HG03108 (cell line): ENCODE results near the gene LGMN.
A peak's percentile ranks its signal among the peaks of the same experiment; 100 is the strongest.
"Not testable (repeated sequence)": the region's sequence is repeated elsewhere in the genome, so short reads cannot be mapped to it uniquely, and the experiment has no call there.

Experiments
- ATAC-seq: cut with Tn5 transposase; IDR thresholded peaks from one replicate; pipeline ENCODE4 v1.9.1; 2021; ENCODE audit warnings: moderate library complexity; ENCODE audit not compliant: unreplicated experiment

The LGMN gene

GRCh38 chr14:92729634-92730358, 18.6 kb downstream of the LGMN start:
- peak; percentile 63 for ATAC-seq

GRCh38 chr14:92728759-92729364, 19.6 kb downstream of the LGMN start:
- ATAC-seq, result peak; percentile 45

DNA sequence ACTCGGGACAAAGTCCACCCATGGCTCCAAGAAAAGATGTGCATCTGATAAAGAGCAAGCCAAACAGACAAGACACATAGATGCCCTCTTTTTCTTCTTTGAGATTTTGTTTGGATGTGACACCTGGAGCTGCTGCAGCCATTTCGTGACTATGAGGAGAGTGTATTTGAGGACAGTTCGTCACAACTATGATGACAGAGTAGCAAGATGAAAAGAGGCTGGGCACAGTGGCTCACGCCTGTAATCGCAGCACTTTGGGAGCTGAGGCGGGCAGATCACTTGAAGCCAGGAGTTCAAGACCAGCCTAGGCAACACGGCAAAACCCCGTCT, 21.5 kb downstream of the LGMN start:
- ATAC-seq, result no peak

DNA sequence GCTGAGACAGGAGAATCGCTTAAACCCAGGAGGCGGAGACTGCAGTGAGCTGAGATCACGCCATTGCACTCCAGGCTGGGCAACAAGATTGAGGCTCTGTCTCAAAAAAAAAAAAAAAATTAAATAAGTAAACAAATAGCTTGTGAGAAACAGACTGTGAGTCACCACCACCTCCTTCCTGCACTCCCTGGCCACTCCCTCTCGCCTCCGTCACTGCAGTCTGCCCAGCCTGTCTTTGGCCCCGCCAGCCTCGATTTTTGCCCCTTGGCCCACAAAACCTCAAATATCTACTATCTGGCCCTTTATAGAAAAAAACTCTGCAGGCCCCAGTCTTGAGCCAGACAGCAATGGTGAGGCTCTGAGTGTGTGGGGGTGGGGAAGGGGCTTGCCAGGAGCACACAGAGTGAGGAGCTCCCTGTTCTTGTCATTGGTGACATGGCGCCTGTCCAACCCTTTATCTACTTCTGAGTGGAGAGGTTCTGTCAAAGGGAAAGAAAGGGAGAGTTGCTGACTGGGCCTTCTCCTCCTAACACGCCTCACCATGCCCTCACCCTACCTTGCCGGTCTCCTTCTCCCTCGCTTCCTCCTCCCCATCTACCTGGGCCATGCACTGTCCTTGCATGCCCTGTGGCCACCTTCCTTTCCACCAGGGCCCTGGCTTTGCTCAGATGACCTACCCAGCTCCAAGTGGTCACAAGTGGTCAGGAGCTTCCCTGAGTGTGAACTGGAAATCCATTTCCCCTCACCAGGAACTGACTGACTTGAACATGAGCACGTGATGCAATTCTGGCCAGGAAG, 22.1 kb downstream of the LGMN start:
- no peak for ATAC-seq

DNA sequence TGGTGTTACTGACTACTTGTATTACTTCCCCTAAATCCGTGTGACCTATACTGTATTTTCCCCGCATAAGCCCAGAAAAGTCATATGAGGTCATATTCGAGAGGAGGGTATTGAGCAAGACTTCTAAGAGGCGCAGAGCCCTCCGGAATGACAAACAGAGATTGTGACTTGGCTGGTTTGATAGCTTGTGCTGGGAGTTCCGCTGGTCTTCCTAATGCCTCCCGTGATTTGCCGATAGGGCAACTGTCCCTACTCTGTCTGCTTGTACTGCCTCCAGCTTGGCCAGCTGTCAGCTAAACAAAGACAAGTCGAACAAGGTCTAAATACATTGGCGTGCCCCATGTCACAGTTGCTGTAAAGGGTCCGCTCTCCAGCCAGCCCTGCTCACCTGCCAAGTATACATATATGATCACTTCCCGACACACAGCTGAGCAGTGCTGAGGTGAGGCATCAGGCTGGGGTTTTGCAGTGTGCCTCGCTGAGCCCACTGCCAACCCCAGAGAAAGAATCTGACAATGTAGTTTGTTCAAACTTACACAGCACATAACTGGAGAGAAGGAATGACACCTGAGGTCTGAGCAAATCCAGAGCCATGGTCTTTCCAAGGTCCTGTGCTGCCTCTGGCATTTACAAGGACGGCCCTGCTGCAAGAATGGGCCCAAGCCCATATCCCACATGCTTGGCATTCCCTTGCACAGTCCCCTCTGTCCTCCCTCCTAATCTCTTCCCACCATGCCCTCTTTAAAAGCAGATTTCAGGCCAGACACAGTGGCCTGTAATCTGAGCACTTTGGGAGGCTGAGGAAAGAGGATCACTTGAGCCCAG, 23.7 kb downstream of the LGMN start:
- no peak for ATAC-seq

DNA sequence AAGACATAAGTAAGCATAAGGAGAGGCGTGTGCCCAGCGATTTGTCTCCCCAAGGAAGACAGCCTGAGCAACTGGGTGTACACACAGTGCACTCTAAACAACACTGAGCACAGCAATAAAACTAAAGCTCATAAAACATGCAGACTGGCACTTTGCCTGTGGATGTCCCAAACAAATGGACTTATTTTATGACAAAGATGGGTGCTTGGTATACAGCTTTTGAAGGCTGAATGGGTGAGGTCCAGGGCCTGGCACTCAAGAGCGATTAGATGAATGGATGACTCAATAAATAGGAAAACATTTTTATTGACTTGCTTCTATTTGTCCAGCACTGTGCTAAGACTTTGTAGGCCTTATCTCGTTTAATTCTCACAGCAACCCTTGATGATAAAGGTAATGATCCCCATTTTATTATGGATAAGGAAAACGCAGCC, 28.5 kb downstream of the LGMN start:
- ATAC-seq, result no peak

DNA sequence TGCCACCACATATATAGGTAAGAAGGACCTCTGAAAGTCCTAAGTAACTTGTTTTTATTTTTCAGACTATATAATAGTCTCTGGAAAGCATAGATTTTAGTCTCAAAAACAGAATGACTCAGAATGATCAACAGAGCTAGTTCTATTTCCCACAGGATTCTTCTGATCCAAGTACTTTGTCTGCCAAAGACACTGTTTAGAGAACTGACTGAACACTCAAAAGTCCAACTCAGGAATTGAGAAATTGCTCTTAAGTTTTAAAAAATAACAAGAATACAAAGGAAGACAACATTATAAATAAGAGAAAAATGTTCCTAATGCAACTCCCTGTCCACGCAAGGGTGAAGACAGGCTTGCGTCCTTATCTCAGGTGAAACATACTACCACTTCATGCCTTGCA, 29.0 kb downstream of the LGMN start:
- ATAC-seq, result no peak

GRCh38 chr14:92718664-92719063, 29.8 kb downstream of the LGMN start:
- ATAC-seq, result no peak

- no peak for ATAC-seq
These were observed 30.8 kb downstream of the LGMN start for GRCh38 chr14:92717571-92718042.

- ATAC-seq, result no peak
These were observed 32.3 kb downstream of the LGMN start for GRCh38 chr14:92716131-92716530.

DNA sequence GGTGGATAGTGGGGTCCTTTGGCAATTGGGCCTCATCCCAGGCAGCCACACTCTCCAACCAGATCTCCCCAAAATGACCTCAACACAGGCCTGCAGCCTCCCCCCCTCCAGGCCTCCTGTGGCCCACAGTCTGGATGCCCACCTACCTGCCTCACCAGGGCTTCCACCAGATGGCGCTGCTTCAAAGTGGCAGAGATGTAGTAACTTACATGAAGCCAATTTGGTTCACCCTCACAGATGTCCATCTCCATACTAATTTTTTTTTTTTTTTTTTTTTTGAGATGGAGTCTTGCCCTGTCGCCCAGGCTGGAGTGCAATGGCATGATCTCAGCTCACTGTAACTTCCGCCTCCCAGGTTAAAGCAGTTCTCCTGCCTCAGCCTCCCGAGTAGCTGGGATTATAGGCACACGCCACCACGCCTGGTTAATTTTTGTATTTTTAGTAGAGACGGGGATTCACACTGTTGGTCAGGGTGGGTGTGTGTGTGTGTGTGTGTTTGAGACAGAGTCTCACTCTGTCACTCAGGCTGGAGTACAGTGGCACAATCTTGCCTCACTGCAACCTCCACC, 33.6 kb downstream of the LGMN start:
- not testable (repeated sequence) for ATAC-seq

- no peak for ATAC-seq
These were observed 35.8 kb downstream of the LGMN start for GRCh38 chr14:92712654-92713051.

- ATAC-seq, result no peak
These were observed 36.3 kb downstream of the LGMN start for GRCh38 chr14:92711976-92712653.

- no peak for ATAC-seq
These were observed 38.5 kb downstream of the LGMN start for GRCh38 chr14:92710001-92710341.

GRCh38 chr14:92709340-92710000, 39.0 kb downstream of the LGMN start:
- no peak for ATAC-seq

- no peak for ATAC-seq
These were observed 42.0 kb downstream of the LGMN start for GRCh38 chr14:92706386-92706785.

DNA sequence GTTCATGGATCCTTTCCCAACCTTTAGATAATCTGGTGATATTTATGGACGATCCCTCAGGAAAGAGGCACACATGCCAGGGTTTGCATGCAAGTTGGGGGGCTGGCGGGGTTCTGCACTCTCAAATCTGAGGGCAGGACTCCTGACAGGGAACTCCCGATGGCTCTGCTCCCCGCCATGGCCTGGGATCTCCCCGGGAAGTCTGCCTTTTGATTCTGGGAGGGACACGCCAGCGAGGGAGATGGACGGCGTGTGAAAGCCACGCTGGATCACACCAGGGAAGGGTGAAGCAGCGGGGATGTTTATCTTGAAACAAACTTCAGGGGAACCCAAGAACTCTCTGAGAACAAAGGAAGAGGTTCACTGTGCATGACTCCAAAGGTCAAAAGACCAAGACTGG, 43.6 kb downstream of the LGMN start:
- ATAC-seq, result no peak

GRCh38 chr14:92704036-92704804, 44.2 kb downstream of the LGMN start:
- ATAC-seq, result peak; percentile 79

- no peak for ATAC-seq
These were observed 44.9 kb downstream of the LGMN start for GRCh38 chr14:92703516-92703915.
